HG03280 (cell line): ENCODE measurements around the gene DLG2.

Experiments
- ATAC-seq: cut with Tn5 transposase; IDR thresholded peaks from one replicate; pipeline ENCODE4 v1.9.1; 2021; ENCODE audit warnings: mild to moderate bottlenecking, moderate library complexity; ENCODE audit not compliant: unreplicated experiment

DLG2 gene

DNA sequence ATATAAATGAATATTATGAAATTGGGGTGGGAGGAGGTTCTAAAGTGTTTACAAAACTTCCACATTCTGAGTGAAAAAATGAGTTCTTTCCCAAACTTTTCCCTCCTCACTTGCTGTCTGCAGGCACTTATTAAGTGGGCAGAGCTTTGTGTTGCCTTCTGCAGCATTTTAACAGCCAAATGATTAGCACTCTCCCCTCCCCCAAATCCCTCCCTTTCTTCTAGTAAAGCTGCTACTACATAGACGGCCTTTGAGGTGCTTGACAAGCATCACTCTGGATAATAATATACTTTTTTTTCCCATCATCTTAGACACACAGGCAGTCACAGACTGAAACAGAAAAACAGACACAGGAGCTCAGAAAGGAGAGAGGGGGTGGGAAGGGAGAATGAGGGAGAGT is 493.5 kb downstream of the DLG2 start:
- ATAC-seq, result no peak

- ATAC-seq, result no peak
Observed at GRCh38 chr11:85132851-85133585, 494.1 kb downstream of the DLG2 start.

GRCh38 chr11:85127349-85127748 is 499.8 kb downstream of the DLG2 start:
- ATAC-seq, result no peak

DNA sequence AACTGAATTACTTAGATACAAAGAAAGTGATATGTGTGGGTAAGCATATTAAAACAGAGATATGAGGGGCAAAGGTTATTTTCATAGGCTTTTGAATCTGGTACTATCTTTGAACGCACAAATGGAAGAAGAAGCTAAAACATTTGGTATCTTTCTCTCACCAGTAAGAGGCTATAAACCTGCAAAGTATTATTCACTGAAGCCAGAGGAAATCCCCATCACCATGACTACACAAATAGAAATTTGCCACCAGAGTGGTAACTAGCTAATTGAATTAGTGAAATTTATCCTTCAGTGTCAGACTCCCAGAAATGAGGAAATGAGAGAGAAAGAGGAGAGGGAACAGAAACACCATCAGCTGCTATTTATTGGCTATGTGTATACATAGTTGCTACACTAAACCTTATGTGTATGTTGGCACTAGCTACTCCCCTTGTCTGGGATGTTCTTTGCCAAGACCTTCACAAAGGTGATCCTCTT is 503.4 kb downstream of the DLG2 start:
- ATAC-seq, result peak; percentile 83

- no peak for ATAC-seq
Observed at GRCh38 chr11:85118151-85118550, 509.0 kb downstream of the DLG2 start.

DNA sequence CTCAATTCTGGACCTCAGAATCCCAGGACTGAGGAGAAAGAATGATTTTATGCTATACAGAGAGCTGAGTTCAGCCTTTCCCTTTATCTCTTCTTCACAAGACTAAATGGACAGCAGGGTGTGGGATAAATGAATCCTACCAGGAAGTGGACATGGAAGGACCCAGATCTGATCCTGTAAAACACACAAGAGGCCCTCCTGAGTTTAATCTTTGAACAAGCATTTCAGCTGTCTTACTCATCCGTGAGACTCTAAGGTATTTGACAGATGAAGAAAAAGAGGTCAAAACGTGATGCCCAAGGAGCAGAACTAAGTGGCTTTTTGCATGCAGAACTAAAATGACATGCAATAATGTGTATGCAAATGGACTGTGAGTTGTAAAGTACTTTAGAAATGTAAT is 511.3 kb downstream of the DLG2 start:
- ATAC-seq, result no peak

DNA sequence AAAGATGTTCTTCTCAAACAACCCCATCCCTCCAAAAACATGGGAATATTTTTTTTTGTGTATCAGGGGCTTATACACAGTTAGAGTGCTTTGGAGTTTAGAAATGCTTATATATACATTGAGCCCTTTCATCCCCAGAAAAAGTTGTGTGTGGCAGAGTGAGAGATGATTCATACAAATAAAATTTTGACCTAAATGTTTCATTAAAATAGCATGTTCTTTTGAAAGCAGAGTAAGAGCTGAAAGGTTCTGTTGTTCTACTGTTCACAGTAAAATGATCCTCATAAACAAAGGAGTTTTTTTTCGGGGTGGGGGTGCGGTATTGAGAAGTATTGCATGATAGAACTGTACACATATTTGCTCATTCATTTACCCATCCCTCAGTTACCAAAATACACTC is 512.4 kb downstream of the DLG2 start:
- ATAC-seq, result no peak

- peak; percentile 95 for ATAC-seq
Observed at GRCh38 chr11:85110246-85110645, 516.9 kb downstream of the DLG2 start.

DNA sequence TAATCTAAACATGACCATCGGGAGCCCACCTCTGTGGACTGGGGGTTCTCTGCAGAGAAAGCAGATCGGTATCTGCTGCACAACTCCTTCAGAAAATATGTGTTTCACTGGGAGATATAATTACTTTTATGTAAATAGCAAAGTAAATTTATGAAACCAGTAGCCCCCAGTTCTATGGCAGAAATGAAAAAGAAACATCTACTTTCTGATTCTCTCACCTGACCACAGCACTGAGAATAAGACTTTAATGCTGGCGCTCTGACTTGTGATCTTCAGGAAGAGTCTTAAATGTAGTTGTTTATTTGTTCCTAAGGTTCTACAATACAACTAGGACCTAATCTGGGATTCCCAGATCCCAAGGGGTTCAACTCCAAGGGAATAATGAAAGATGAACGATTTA is 518.0 kb downstream of the DLG2 start:
- ATAC-seq, result peak; percentile 73

DNA sequence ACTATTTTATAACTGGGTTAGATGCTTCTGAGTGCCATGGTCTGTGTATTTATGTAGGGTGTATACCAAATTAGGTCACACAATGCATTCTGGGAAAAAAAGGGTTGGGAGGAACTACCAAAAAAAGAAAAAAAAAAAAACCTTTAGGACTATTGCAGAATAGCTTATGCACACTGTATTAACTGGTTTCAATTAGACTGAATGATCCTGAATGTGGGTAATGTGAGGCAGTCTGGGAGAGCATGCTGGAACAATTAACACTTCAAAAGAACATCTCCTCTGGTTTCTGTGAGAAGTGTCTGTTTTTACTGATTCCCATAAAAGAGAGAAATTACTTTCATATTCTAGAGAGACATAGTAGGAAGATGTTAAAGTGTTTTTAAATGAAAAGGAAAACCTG is 521.3 kb downstream of the DLG2 start:
- ATAC-seq, result no peak

DNA sequence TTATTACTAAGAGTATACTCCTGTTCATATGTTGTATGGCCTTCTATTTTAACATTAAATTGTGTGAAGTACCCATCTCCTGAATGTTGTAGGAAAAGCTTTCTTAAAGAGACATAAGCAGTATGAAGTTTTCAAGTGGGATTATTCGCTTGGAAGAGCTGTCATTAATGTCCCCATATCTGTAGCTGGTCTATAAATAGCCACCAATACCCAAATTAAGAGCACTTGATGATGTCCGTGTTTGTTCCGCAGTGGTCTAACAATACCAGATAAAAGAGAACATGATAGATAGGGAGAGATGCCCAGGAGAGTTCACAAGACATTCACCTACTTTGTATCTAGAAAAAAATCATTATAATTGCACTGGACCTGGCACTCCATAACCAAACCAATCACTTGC is 527.6 kb downstream of the DLG2 start:
- no peak for ATAC-seq

DNA sequence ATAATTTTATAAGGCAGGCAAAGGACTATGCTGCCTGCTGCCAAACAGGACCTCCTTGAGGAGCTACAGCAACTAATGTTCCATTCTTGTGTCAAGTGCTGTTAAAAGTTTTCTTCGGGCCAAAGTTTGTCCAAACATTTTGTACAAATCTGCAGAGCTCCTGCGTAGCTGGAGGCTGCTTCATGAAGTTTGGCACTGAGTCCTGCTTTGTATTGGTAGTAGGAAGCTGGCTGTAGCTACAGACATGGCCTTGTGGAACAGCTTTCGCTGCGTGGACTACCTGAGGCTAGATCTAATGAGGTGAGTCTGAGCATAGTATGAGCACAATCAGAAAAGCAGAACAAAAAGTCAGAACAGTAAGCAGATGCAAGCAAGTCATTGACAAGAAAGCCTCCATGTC is 528.1 kb downstream of the DLG2 start:
- no peak for ATAC-seq

DNA sequence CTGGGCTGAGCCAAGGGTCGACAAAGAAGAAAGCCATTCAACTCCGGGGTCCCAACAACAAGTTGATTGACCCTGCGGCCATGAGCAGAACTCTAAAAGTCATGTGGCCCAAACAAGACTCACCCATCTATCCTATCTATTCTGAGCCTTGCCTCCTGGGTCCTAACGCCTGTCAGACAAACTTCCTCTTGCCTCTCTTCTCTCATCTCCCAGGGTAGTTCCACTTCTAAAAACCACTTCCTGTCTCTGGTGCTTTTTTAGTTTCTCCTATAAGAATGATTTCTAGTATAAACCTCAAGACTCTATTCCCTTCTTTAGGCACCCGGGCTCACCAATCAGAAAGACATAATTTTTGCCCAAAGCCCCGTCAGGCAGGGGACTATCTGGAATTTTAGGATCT is 530.2 kb downstream of the DLG2 start:
- no peak for ATAC-seq

GRCh38 chr11:85095239-85095638 is 531.9 kb downstream of the DLG2 start:
- no peak for ATAC-seq

GRCh38 chr11:85094795-85095194 is 532.3 kb downstream of the DLG2 start:
- ATAC-seq, result no peak

DNA sequence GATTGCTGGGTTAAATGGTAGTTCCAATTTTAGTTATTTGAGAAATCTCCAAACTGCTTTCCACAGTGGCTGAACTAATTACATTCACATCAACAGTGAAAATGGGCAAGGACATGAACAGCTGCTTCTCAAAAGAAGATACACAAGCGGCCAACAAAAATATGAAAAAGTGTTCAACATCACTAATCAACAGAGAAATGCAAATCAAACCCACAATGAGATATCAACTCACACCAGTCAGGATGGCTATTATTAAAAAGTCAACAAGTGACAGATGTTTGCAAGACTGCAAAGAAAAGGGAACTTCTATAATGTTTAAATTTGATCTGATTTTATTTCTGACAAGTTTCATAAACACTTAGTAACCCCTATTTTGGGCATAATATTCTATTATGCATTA is 537.5 kb downstream of the DLG2 start:
- no peak for ATAC-seq

DNA sequence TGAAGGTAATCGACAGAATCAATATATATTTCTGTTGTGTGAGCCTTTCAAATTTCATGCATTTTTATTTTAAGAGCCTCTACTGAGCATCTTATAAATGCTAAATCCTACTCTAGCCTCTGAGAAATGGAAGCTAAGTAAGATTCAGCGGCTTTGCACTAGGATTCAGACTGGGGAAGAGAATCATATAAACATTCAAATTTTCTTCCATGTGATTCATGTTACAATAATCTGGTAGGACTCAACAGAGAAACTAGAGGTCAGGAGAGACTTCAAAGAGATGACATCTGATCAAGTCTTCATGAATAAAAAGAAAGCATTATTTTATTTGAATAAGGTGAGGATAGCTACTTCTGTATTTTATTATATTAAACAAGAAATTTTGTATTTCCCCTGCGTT is 538.9 kb downstream of the DLG2 start:
- no peak for ATAC-seq

GRCh38 chr11:85086504-85087284 is 540.5 kb downstream of the DLG2 start:
- no peak for ATAC-seq

DNA sequence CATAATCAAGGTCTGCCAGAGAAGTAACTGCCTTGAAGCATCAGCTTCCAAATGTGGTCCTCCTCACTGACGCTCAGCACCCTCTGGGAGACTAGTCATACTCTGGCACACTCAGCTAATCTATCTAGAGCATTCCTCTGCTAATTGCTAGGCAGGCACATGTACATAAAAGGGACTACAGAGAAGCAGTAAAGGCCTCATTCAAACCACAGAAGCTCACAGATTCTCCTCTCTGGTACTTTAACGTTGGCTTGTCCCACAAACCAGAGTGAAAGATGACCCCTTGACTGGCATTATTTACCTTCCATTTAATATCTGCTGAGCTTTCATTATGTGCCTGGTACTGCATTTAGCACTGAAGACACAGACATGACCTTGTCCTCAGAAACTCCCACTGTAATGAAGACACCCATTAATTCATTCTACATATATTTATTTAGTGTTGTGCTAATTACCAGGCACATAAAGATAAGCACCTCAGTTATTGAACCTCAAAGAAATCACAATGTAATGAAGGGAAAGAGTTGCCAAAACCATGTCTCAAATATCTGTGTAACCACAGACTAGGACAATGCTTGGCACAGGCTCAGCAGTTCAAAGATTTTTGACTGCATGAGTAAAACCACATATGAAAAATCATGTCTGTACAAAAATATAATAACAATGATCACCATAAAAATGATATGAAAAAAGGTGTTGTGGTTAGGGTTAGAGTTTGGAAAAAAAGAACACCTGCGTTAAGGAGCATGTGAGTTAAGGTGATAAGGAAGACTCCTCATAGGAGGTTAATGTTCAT is 550.4 kb downstream of the DLG2 start:
- ATAC-seq, result no peak

DNA sequence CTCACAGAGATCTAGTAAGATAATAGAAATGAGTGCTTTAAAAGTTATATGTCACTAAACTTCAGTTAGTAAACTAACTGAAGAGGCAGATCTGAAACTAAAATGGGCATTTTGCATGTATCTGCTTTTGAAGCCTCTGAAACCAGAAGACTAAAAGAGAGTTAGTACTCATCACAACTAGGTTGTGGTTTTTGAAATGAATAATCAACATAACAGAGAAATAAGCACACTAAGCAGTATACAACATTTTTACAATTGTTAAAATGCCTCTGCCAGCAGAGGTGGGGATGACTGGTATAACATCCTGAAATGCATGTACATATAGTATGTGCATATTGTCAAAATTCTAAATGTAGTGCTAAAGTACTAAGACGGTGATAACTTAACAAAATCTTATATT is 564.5 kb downstream of the DLG2 start:
- ATAC-seq, result peak; percentile 99

GRCh38 chr11:85052636-85053035 is 574.5 kb downstream of the DLG2 start:
- no peak for ATAC-seq

DNA sequence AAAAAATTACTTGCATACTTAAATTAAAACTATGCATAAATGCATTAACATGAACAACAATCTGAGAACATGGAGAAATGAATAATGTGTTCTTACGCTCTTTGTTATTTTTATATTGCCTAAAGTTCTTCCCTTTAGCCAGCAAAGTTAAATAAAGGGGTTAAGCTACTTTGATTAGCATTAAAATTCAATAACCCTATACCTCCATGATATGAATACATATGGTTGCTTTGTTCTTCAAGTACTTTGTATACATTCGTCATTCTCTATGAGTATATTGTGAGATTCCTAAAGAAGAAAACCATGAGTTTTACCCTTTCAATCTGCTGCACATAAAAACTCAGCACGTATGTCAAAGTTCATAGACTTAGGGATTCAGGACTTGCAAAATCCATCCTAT is 578.3 kb downstream of the DLG2 start:
- ATAC-seq, result no peak
